NCI-H2196 (cell line): ENCODE results near the gene RTBDN.
A peak's percentile ranks its signal among the peaks of the same experiment; 100 is the strongest.

Experiments used
- DNase-seq: peaks from one replicate; lab custom pipeline; 2025; ENCODE audit not compliant: unreplicated experiment; lab: John Stamatoyannopoulos, UW

The RTBDN gene

DNA sequence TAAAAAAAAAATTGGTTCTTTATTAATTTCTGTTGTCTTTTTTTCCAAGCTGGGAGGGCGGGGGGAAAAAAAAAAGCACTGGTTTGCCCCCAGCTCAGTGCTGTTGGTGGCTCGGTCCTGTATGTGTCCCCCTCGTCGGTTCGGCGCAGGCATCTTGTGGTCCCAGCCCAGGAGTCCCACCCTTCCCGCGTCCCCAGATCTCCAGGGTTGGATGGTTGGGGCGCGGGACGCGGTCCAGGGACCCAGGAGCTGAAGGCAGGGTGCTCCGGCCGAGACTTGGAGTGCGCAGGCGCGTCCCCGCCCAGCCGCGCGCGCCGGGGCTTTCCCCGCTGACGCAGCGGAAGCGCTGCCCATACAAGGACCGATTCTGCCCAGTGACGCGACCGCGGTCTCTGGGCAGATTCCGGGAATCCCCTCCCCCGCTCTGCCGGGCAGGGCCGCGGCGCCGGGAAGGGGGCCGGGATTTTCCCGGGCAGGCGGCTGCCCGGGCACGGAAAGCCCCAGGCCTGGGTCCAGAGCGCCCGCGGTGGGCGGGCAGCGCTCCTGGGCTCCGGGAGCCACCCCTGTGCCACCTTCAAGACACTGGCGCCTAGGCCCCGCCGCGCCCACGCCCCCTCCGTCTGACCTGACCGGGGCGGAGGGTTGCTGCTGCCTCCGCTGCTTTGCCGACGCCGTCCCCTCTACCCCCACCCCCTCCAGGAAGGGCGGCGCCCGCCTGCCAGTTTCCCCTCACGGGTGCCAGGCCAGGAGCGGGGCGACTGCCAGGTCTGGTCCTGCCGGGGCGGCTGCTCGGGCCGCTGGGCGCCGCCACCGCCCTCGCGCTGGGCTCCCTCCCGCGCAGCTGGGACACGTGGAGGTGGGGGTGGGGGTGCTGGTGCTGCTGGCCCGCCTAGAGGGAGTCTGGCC, 40.8 kb downstream of the RTBDN start:
- peak; percentile 97 for DNase-seq

DNA sequence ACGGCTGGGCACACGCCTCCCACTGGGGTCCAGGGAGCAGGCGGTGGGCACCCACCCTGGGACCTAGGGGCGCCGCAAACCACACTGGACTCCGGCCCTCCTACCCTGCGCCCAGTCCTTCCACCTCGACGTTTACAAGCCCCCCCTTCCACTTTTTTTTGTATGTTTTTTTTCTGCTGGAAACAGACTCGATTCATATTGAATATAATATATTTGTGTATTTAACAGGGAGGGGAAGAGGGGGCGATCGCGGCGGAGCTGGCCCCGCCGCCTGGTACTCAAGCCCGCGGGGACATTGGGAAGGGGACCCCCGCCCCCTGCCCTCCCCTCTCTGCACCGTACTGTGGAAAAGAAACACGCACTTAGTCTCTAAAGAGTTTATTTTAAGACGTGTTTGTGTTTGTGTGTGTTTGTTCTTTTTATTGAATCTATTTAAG, 41.5 kb downstream of the RTBDN start:
- no peak for DNase-seq

DNA sequence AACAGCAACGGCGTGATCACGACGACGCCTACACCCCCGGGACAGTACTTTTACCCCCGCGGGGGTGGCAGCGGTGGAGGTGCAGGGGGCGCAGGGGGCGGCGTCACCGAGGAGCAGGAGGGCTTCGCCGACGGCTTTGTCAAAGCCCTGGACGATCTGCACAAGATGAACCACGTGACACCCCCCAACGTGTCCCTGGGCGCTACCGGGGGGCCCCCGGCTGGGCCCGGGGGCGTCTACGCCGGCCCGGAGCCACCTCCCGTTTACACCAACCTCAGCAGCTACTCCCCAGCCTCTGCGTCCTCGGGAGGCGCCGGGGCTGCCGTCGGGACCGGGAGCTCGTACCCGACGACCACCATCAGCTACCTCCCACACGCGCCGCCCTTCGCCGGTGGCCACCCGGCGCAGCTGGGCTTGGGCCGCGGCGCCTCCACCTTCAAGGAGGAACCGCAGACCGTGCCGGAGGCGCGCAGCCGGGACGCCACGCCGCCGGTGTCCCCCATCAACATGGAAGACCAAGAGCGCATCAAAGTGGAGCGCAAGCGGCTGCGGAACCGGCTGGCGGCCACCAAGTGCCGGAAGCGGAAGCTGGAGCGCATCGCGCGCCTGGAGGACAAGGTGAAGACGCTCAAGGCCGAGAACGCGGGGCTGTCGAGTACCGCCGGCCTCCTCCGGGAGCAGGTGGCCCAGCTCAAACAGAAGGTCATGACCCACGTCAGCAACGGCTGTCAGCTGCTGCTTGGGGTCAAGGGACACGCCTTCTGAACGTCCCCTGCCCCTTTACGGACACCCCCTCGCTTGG, 42.1 kb downstream of the RTBDN start:
- DNase-seq: peak; percentile 74

DNA sequence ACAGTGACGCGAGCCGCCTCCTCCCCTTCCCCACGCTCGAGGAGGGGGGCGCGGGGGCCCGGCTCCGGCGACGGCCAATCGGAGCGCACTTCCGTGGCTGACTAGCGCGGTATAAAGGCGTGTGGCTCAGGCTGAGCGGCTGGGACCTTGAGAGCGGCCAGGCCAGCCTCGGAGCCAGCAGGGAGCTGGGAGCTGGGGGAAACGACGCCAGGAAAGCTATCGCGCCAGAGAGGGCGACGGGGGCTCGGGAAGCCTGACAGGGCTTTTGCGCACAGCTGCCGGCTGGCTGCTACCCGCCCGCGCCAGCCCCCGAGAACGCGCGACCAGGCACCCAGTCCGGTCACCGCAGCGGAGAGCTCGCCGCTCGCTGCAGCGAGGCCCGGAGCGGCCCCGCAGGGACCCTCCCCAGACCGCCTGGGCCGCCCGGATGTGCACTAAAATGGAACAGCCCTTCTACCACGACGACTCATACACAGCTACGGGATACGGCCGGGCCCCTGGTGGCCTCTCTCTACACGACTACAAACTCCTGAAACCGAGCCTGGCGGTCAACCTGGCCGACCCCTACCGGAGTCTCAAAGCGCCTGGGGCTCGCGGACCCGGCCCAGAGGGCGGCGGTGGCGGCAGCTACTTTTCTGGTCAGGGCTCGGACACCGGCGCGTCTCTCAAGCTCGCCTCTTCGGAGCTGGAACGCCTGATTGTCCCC, 42.9 kb downstream of the RTBDN start, which contains the start of gene JUNB:
TSS of gene JUNB (plus strand) at position 142 of the 706 bp plus-strand sequence. CDS start at position 428, 286 bp downstream.
- DNase-seq: peak; percentile 96

DNA sequence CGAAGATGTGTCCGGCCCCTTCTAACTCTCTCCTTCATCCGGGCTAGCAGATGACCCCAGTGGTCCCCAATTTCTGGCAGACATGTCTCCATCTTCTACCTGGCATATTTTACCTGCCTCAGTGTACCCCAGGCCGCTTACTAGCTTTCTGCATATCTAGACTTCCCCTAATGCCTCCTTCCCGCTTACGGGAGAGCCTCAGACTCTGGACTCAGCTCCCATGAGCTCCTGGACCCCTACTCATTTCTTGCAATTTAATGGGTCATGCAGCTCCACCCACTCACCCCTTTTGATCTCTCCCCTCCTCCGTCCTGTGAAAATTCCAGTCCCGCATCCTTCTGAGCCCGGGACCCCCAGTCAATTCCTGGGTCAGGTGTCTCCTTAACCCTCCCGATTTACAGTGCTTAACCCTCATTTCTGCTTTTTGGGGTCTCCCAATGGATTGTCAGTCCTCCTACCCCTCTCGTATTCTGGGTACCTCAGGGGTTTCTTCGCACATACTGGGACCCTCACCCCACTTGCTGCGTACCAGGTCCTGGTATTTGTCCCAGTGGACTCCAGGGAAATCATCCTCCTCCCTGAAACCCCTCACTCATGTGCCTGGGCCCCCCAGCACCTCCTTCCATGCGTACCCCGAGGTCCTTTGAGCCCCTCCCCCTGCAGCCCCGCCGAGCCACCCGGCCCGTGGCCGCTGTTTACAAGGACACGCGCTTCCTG, 43.6 kb downstream of the RTBDN start:
- no peak for DNase-seq

DNA sequence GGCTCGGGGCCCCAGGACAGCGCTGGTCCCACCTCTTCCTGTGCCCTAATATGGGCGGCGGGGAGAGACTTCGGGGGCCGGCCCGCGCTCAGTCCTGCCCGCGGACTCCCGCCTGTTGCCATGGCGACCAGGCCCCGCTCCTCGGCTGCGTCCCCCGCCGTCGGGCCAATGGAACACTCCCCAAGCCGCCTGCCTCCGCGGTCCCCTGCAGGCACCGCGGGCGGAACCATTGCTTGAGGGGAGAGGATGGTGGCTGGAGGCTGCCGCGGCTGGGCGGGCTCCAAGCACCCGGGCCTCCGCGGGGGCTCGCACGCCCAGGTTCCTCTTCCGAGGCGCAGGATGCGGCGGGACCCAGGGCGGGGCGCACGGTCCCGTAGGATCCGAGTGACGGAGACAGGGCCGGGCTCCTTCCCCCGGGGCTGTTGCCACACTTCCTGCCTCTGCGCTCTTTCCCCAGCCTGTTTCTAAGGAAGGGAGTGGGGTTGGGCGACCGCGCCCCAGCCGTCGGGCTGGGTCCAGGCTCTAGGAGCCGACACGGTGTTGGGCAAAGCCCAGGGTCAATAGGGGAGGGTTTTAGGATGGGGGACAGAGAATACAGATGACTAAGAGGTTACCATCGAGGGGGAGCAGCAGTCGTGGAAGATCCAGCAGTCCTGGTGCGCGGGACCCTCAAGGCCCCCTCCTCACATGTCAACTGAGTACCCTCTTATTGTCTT, 44.3 kb downstream of the RTBDN start:
- DNase-seq: peak; percentile 98

DNA sequence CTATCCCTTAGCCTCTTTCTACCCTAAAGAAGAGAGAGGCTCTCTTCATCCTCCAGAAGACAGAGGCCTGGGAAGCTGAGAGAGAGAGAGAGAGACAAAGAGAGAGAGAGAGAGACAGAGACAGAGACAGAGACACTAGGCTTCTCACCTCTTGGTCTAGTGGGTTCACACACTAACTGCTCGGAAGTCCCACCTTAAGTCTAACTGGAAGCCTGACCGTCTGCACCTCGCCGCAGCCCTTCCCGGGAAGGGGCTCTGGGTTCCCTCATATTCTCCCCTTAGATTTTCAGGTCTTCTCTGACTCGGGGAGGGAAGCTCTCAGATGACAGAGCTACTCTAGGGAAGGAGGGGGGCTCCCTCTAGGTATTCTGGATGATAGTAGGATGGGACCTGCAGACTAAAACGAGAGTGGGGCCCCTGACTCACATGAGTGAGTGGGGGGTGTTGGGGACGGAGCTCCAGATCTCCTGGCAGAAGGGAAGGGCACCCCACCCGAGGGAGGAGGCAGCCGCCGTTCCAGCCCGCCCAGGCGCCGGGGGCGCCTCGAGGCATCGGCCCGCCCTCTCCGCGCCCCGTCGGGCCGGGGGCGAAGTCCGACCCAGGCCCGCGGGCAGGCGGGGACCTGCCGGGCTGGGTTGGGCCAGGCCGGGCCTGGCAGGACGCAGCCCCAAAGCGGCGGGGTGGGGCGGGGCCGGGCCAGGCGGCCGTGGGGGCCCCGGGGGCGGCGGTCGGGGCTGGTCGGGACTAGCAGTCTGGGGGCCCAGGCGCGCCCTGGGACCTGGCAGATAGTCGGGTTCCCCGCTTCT, 45.1 kb downstream of the RTBDN start:
- peak; percentile 61 for DNase-seq

DNA sequence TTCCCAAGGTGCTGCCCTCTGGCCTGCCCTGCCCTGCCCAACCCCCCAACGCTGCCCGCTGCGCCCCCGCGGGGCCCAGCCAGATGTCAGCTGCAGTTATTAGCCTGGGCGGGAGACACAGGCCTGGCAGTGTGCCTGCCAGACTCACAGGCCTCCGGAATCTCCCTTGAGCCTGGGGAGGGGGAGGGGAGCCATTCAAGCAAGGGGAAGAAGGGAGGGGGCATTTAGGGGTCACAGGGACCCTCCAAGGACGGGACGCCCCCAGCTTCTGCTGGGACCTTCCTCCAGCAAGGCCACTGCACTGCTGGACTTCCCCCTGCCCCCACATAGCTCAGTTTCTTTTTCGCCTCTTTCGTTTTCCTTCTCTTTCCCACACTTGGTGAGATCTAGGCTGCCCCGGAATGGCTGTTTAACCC, 45.7 kb downstream of the RTBDN start:
- peak; percentile 90 for DNase-seq

DNA sequence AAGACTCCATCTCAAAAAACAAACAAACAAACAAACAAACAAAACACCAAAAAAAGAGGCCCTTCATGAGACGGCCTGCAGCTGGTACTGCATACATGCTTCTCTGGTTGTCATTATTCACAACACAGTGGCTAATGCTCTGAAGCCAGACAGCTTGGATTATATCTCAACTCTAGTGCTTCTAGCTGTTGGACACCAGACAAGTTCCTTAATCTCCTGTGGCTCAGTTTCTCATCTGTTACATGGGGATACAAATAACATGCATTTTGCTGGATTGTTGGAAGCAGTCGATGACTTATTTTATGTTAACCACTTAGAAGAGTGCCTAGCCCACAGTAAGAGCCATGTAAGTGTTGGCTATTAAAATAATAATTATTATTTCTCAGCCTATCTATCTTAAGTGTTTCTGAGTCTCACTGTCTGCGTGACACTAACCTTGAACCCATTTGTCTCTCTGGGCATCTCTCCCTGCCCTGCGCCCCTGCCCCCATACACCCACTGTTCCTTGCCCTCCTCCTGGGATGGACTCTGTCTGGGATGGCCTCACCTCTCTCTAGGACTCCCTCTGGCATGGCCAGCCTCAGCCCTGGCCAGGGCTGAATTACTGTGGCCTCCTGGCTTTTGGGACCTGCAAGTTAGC, 46.2 kb downstream of the RTBDN start:
- no peak for DNase-seq

DNA sequence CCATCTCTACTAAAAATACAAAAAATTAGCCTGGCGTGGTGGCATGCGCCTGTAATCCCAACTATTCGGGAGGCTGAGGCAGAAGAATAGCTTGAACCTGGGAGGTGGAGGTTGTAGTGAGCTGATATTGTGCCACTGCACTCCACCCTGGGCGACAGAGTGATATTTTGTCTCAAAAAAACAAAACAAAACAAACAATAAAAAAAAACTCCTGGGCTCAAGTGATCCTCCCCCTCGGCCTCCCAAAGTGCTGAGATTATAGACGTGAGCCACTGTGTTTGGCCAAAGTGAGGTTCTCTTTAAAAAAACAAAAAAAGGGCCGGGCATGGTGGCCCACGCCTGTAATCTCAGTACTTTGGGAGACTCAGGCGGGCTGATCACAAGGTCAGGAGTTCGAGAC, 46.9 kb downstream of the RTBDN start:
- DNase-seq: no peak

DNA sequence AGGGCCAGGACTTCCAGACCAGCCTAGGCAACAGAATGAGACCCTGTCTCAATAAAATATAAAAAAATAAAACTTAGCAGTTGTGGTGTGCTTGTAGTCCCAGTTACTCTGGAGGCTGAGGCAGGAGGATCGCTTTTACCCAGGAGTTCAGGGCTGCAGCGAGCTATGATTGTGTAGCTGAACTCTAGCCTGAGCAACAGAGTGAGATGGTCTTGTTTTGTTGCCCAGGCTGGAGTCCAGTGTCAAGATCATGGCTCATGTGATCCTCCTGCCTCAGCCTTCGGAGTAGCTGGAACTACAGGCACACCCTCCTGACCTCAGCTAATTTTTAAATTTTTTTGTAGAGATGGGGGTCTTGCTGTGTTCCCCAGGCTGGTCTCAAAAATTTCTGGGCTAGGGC, 47.4 kb downstream of the RTBDN start:
- DNase-seq: no peak

DNA sequence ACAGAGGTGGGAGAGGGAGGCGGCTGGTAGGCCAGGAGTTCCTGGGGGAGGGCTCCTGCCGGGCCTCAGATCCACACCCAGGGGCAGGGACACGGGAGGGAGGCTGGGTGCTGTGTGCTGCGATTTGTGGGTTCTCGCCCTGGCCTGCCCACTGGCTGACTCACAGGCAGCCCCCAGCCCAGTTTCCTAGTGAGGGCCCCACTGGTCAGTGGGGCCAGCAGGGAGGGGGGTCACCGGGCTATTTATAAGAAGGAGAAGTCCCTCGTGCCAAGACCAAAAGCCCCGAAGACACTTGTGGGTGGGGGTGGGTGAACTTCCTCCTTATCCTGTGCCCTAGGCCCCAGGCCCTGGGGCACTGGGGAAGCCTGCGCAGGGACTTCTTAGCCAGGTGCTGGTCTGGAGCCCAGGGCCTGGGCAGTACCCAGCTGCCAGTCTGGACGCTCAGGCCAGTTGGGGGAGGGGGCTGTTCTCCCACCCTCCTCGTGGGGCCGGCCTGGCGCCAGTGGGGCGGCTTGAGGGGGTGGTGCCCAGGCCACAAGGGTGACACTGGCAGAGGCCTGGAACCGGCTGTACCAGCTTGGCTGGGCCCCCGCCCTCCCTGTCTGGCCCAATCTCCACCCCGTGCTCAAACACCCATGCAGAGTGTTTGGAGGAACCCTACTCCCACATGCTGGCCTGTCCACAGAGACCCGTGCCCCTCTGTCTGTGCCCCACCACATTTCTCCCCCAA, 48.1 kb downstream of the RTBDN start:
- DNase-seq: peak; percentile 61

DNA sequence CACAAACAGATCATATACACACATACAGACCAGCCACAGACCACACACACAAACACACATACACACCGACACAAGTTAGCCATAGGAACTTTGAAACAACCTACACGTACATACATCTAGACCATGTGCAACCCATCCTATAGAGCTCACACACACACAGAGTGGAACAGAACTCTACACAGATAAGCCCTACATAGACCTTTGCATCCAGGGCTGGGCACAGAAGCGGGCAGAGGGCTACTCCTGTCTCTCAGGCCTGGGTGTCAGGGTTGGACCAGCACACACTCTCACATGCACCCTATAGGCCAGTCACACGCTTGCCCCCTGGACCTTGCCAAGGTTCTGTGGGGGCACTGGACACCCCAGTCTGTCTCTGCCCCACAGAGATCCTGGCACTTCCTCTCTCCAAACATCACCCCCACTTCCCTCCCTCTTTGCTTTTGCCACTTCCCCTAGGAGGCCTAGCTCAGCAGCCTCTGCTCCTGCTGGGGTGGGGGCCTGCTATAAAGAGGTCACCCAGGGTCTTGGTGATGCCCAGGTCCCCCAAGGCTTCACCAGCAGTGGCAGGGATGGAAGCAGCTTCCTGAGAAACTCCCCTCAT, 48.8 kb downstream of the RTBDN start:
- DNase-seq: no peak

DNA sequence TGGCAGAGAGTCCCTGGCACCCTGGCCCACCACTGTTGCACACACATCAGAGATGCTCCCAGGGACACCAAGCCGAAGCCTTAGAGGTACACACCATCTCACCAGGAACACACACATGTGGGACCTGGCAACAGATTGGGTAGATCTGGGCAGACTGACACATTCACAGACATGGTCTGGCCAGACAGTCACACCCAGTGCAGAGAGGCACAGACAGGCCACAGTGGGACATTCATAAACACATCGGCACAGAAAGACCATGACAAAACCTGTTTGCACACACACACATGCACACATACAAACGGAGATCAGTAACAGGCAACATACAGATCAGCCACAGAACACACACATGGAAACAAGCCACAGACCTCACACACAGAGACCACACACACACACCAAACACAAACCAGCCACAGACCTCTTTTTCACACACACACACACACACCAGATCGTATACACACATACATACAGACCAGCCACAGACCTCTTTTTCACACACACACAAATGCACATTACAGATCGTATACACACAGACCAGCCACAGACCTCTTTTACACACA, 49.4 kb downstream of the RTBDN start:
- no peak for DNase-seq

DNA sequence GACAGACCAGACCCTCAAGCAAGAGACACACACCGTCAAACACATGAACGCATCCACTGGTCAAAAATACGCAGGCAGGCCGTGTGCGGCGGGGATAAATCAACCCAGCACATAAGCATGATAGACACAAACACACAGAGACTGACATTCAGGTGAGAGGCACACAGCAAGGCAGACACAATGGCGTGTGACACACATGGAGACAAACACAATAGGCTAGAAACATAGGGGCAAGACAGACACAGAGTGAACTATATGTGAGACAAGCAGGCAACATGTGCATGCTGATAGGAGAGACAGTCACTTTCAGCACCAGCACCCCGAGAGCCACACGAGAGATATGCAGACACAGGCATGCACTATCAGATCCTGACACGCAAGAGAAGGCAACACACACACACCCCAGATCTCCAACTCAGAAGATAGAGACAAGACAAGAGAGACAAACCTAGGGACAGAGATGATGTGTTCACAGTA, 49.9 kb downstream of the RTBDN start:
- DNase-seq: no peak

DNA sequence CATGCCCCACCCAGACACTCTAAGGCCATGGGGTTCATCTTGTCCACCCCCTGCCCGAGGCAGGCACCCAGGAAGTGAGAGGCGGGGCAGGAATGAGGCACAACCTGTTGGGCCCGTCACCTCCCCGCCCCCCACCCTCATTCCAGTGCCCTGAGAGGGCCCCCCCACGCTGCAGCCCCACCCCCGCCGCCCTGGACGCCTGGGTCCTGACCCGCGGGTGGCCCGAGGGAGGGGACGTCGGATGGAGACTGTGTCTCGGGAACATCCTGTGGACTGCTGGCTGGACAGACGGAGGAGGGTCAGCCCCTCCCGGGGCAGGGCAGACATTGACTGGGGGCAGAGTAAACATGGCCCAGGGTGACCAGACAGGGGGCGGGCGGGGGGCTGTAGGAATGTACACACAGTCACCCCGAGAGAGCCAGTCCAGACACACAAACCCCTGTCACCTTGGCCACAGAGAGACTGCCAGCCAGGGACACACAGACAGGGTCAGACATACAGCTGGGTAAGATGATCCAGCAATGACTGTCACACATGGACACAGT, 50.5 kb downstream of the RTBDN start:
- DNase-seq: no peak

DNA sequence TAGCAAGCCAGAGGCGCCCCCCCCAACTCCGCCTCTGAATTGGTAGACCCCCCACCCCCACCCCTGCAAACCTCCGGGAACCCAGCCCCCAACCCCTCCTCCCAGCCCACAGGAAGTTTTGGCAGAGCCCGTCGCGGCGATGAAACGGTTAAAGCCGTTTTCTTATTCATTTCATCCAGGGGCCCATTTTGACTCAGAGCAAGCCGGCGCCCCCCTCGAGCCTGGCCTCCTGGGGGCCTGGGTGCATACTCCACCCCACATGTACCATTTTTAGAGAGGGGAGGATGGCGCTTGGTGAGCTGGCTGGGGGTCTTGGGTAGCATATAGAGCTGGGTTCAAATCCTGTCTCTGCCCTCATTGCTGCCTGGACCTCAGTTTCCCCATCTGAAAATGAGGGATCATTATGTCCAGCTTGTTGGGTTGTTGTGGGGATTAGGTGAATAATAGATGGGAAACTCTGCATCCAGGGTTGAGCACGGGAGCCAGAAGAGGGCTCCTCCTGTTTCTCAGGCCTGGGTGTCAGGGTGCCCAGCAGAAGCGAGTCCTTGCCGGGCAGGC, 51.0 kb downstream of the RTBDN start:
- no peak for DNase-seq
